GM18507 (cell line): ENCODE measurements around the gene NPHP4.

Experiments
- DNase-seq: peaks from one replicate; pipeline ENCODE4 v3.0.0; 2011; ENCODE audit warnings: low read depth; ENCODE audit not compliant: insufficient read length; ENCODE audit errors: extremely low spot score
- FAIRE-seq: peaks from 2 replicates; lab custom pipeline; 2011; peaks lifted over from hg19 to GRCh38; lab: Jason Lieb, UNC

Gene NPHP4

DNA sequence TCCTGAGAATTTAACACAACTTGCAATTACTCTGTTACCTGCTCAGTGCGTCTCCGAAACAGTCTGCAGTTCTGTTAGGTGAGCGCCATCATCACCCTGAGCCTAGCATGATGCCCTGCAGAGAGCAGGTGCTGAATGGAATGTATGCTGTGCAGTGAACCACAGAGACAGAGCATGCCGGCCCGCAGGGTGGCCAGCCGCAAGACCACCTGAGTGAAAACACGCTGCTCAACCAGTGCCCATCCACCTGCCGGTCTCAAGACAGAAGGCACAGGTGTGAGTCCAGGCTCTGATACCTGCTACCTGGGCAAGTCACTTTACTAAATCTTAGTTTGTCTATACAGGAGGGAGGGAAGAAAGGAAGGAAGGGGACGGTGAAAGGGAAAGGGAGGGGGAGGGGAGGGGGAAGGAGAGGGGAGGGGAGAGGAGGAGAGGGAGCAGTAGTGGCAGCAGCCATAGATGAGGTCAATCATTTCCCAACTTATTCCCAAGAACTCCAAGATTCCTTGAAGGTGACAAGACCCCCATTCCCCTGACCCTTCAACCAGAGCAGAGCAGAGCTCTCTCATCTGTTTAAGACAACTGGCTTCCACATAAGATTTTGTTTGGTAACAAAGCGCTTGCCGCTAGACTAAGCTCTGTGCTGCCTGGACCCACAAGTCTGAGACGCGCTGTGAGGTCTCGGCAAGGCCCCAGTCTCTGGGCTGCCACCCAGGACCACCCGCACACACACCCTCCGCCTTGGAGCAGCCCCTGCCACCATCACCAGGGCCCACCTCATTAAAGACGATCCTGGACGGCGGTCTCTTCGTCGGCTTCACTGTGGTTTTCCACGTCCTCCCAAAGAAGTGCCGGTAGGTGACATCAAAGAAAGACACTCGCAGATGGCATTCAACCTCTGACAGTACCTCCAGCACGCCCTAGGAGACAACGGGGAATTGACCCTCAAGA lies 14.5 kb downstream of the NPHP4 start:
- FAIRE-seq, result no peak
- DNase-seq, result no peak

DNA sequence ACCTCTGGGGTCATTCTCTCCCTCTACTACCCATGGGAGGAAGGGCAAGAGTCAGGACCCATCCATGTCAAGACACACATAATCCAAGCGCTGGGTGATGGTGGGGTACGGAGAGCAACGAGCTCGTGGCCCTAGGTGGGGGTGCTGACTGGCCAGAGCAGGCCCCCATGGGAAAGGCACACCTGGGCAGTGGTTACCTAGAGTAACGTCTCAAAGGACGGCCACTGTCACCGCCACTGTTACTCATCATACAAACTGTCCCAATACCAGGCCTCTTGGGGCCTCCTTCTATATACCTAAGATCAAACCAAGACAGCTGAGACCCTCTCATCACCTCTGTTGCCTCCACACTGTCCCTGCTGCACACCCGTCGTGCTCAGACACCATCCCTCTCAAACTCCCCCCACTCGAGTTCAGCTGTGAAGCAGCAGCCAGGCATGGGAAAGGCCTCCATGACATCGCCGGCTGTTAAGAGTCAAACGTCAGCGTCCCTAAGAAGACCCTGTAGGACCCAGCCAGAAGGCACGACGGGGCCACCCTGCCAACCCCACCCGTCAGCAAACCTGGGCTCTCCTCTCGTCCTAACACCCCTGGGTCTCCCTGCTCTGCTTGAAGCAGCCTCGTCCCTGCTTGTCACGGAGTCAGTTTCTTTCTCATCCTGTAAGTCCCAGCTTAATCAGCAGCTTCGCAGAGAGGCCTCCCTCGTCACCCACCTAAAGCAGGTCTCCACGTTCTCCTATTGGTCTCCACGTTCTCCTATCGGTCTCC lies 15.3 kb downstream of the NPHP4 start:
- no peak for FAIRE-seq

GRCh38 chr1:5976231-5976630 lies 16.0 kb downstream of the NPHP4 start:
- FAIRE-seq (no peak), DNase-seq (no peak)

More for the DNA sequence above, 15.3 kb downstream of the NPHP4 start:
- DNase-seq, result no peak

- no peak for DNase-seq
- no peak for FAIRE-seq
Measured at GRCh38 chr1:5975133-5975880, 16.9 kb downstream of the NPHP4 start.

DNA sequence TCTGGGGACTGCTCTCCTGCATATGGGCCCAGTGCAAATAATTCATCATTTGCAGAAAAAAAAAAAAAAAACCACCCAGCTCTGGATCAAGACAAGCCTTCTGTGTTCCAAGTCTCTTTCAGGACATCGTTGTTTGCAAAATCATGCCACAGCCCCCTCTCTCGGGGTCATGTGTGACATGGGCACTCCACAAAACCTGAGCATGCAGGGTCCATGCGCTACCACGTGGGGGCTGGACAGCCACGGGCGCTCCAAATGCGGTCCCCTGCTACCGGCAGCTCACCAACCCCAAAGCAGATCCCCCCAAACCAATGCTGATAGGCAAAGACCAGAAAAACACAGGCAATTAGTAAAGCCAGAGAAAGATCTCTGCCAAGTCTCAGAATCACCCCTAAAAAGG lies 17.6 kb downstream of the NPHP4 start:
- DNase-seq, result no peak
- FAIRE-seq, result no peak

GRCh38 chr1:5973771-5974170 lies 18.5 kb downstream of the NPHP4 start:
- no peak for FAIRE-seq
- DNase-seq, result no peak

DNA sequence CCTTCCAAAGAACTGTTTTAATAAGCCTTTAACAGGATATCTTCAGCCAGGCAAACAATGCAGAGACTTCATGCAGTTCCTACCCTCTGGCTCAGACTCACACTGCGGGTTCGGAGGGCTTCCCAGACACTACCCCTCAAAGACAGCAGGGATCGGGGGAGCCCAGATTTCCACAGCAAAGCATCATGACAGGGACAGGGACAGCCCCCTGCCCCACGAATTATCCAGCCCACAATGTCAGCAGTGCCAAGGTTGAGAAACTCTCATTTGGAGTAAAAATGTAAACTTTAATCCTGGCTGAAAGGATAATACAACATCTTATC lies 20.1 kb downstream of the NPHP4 start:
- FAIRE-seq (no peak), DNase-seq (no peak)

DNA sequence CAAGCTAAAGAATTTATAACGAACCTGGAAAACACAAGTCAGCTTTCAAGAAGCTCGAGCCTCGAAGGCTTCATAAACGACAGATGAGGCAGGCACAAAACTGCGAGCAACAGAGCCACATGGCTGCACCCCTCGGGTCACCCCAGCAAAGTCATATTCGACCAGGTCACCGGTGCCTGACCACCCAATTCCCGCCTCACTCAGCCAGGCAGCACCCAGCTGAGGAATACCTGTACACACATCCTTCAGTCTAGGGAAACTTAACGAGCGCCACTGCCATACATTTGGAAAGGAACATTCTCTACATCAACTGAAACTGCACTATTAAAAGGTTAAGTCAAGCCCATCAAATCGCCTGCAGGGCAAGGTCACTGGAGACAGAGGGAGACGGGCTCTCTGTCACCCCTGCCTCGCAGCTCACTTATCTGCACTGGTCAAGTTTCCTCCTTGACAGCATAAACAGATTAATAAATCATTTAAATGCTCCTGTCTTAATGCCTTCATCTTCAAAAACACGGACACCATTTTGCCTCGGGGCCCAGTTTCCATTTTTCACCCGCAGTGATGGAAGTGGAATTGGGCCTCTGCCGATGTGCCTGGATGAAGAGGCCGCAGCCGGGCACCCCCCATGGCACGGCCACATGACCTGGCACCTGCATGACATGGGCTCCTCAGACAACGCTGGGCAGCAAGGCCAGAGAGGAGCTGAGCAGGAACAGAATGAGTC lies 20.6 kb downstream of the NPHP4 start:
- DNase-seq (no peak), FAIRE-seq (no peak)

DNA sequence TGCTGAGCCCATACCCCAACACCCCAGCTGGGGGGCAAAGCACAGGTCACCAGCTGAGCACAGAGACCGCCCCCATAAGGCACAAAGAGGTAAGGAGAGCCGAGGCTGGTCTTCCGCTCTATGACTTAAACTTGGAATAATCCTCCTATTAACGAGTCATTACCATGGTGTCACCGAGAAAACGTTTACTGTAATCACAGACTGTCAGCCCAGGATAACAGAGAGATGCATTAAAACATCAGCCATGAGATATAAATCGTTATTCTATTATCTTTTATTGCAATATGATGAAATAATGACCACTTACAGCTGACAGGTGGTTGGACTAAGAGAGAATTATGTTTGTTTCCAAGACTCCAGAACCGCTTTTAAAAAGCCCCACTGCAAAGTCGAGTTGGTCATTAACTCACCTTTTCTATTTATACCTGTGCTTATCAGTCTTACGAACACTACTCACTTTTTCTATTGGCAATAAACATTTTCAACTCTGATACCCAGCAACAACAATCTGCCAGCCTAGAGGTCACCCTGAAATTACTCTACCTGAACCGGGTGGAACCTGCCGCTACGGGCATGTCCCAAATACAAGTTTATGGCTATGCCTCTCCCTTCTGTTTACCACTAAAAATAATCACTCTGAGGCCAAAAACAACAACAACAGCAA lies 21.5 kb downstream of the NPHP4 start:
- DNase-seq, result no peak
- FAIRE-seq, result no peak

DNA sequence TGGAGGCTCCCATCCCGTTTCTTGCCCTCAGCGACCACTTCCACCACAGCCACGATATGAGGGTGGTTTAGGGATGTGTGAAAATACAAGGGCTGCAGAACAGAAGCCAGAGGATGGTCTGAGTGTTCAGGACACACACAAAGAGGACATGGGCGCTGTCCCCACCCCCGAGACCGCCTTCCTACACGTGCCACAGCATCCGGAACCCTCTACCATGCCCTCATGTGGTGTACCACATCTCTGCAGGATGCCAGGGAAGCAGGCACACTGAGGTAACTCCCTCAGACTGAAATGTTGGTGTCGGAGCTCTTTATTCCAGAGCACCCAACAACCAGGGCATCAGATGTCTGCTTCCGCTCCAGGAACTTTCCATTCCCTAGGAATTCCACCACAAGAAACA lies 23.1 kb downstream of the NPHP4 start:
- FAIRE-seq (no peak), DNase-seq (no peak)

DNA sequence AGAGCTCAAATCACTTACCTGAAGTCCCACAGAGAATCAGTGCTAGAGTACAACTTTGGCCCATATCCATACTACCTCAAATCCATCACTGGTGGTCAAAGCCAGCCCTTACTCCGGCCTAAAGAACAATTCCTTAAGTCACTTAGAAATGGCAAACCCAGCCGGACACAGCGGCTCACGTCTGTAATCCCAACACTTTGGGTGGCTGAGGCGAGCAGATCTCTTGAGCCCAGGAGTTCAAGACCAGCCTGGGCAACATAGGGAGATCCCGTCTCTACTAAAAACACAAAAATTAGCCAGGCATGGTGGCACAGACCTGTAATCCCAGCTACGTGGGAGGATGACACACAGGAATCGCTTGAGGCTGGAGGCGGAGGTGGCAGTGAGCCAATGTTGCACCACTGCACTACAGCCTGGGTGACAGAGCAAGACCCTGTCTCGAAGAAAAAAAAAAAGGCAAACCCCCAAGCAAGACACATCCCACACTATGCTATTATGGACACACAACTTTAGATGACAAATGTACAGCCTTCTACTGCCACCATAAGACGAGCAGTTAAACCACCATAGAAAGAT lies 24.0 kb downstream of the NPHP4 start:
- no peak for FAIRE-seq
- DNase-seq, result no peak

- FAIRE-seq (no peak), DNase-seq (no peak)
Measured at GRCh38 chr1:5967351-5968160, 24.7 kb downstream of the NPHP4 start.

- DNase-seq (no peak), FAIRE-seq (no peak)
Measured at GRCh38 chr1:5966543-5967205, 25.6 kb downstream of the NPHP4 start.

DNA sequence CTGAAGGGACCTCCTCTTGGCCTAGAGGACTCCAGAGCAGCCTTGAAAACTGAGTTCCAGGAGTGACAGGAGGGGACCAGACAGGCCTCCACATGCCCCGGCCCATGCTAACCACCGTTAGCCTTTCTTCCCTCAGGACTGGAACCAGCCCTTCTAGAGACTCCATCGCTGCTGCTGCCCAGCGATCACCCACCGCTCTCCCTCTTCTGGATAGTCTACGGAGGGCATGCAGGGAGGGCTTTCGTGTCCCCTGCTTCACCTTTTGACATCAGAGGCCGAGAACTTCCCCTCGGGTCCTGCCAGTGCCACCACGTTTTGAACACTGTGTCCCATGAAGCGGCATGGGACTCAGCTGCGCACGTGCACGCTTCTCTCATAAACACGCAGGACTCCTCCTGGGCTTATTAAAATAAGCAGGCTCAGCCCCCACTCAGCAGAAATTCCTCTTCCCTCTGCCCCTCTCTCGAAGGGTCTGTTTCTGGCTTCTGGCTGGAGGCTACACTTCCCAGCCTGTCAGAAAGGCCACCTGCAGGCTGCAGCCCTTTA lies 26.6 kb downstream of the NPHP4 start:
- FAIRE-seq (no peak), DNase-seq (no peak)

- DNase-seq (no peak), FAIRE-seq (no peak)
Measured at GRCh38 chr1:5962265-5963105, 29.7 kb downstream of the NPHP4 start.

GRCh38 chr1:5961601-5962000 lies 30.6 kb downstream of the NPHP4 start:
- DNase-seq (no peak), FAIRE-seq (no peak)
